ENCODE results near the gene IP6K2. TPM values are rescaled to one million over a fixed set of nuclear protein-coding genes. Genes with fewer than 3 reads are reported as not detected.
A peak's percentile ranks its signal among the peaks of the same experiment; 100 is the strongest.

Gene IP6K2
- total RNA-seq, 1 experiment from 2014 or later: 102 TPM

DNA sequence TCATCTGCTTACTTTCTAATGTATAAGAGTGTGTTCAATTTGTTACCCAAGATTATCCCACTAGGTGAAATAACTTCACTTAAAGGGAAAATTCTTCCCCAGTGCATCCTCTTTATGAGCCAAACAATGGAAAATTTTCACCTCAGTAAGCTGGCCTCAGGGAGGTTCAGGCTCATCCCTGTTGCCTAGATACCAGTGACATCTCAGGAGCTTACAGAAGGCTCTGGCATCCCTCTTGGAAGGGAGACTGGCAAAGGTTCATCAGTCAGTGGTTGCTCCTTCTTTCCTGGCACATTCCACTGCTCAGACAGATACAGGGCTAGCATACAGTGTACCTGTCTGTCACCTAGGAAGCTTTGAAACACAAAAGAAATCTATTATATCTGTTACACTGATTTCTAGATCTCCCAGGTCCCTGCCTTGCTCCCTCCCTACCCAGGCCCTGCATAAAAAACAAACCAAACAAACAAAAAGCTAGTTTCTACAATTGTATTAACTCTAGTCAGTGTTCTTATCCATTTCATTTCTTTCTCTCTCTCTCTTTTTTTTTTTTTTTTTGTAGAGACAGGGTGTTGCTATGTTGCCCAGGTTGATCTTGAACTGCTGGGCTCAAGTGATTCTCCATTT lies 1.7 kb downstream of the IP6K2 start:
- peaks cover 66% of the 10 kb centered on the region for H3K79me2 ChIP-seq (ENCODE audit: low read length)
- TF ChIP-seq, protein P1, sequence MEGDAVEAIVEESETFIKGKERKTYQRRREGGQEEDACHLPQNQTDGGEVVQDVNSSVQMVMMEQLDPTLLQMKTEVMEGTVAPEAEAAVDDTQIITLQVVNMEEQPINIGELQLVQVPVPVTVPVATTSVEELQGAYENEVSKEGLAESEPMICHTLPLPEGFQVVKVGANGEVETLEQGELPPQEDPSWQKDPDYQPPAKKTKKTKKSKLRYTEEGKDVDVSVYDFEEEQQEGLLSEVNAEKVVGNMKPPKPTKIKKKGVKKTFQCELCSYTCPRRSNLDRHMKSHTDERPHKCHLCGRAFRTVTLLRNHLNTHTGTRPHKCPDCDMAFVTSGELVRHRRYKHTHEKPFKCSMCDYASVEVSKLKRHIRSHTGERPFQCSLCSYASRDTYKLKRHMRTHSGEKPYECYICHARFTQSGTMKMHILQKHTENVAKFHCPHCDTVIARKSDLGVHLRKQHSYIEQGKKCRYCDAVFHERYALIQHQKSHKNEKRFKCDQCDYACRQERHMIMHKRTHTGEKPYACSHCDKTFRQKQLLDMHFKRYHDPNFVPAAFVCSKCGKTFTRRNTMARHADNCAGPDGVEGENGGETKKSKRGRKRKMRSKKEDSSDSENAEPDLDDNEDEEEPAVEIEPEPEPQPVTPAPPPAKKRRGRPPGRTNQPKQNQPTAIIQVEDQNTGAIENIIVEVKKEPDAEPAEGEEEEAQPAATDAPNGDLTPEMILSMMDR (conservative IDR thresholded peaks at IDR 0.05; ENCODE audit: low read depth, low read length): no peak
- TF ChIP-seq EZH2 (IDR thresholded peaks at IDR 0.05; ENCODE audit: low read length, unreplicated experiment): no peak
- no peak for TF ChIP-seq EZH2phosphoT487 (IDR thresholded peaks at IDR 0.05; ENCODE audit: borderline replicate concordance, low read length)
- peak overlapping the region; percentile 96 for H3K9ac ChIP-seq (ENCODE audit: low read length)
- intact Hi-C loops (cut with micrococcal nuclease): no loop called here
- H4K20me1 ChIP-seq (ENCODE audit: low read length): peaks cover 42% of the 10 kb centered on the region
- DNase-seq (peak; percentile 23), ATAC-seq (no peak)
- POLR2A ChIA-PET (ENCODE audit: unreplicated experiment): interaction anchor here (0.6 kb wide), 1 partner anchor 23 kb away, joined by 3 read pairs; no protein-coding TSS in a partner anchor
- H3K36me3 ChIP-seq (ENCODE audit: low read depth, low read length): peaks cover 31% of the 10 kb centered on the region
- H2AFZ ChIP-seq (ENCODE audit: low read length): no peak overlapping the region
- CTCF ChIA-PET: interaction anchor here (0.6 to 2.4 kb wide), 2 partner anchors 25 to 50 kb away, joined by 5 to 7 read pairs; no protein-coding TSS in a partner anchor
- peak overlapping the region; percentile 88 for H3K4me3 ChIP-seq (ENCODE audit: low read length)
- no peaks in the 10 kb centered on the region for H3K9me3 ChIP-seq (ENCODE audit: low read length)
- no TSS peak for BruUV-seq (replicated peaks)
- H3K27me3 ChIP-seq (ENCODE audit: low read length): no peaks in the 10 kb centered on the region
- peaks cover 8% of the 10 kb centered on the region for H3K4me1 ChIP-seq (ENCODE audit: insufficient read depth, low read length)
- no peaks in the 10 kb centered on the region for H3K9me2 ChIP-seq (replicated peaks; ENCODE audit: low read length)
- no peaks in the 10 kb centered on the region for H3F3A ChIP-seq (ENCODE audit: low read length, unreplicated experiment)
- H3K27ac ChIP-seq (ENCODE audit: low read length): no peak overlapping the region
- peak overlapping the region; percentile 85 for H3K4me2 ChIP-seq (ENCODE audit: low read length)

DNA sequence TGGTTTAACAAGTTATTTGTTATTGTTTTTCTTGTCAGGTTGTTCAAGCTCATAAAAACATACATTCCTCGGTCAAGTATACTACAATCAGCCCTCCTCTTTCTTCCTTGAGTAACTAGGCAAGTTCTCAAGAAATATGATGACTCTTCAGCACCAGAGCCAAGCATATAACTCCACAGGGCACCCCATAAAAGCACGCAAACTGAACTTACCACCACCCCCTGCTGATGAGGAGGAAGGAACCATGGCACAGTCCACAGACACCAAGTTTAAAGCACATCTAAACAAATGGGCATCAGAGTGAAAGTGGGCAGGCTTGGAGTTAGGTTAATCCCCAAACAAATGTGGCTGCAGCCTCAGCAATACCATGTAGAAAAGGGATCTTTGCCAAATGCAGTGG lies 5.3 kb downstream of the IP6K2 start:
- Histone ChIP-seq H3K4me3 (ENCODE audit: low read length) (no peak overlapping the region), H3K79me2 (ENCODE audit: low read length) (peaks cover 98% of the 10 kb centered on the region), H3K4me2 (ENCODE audit: low read length) (no peak overlapping the region), H3K27ac (ENCODE audit: low read length) (no peak overlapping the region), H3K9ac (ENCODE audit: low read length) (no peak overlapping the region), H3K4me1 (ENCODE audit: insufficient read depth, low read length) (peaks cover 20% of the 10 kb centered on the region), H3K9me2 (replicated peaks; ENCODE audit: low read length) (no peaks in the 10 kb centered on the region), H3F3A (ENCODE audit: low read length, unreplicated experiment) (no peaks in the 10 kb centered on the region), H2AFZ (ENCODE audit: low read length) (no peak overlapping the region), H3K9me3 (ENCODE audit: low read length) (no peaks in the 10 kb centered on the region), H3K27me3 (ENCODE audit: low read length) (no peaks in the 10 kb centered on the region), H3K36me3 (ENCODE audit: low read depth, low read length) (peaks cover 51% of the 10 kb centered on the region), H4K20me1 (ENCODE audit: low read length) (peaks cover 73% of the 10 kb centered on the region)
- DNase-seq (no peak), ATAC-seq (peak; percentile 23)
- intact Hi-C loops (cut with micrococcal nuclease): no loop called here
- TF ChIP-seq EZH2 (IDR thresholded peaks at IDR 0.05; ENCODE audit: low read length, unreplicated experiment): no peak
- no peak for TF ChIP-seq EZH2phosphoT487 (IDR thresholded peaks at IDR 0.05; ENCODE audit: borderline replicate concordance, low read length)
- TF ChIP-seq, protein P1 (conservative IDR thresholded peaks at IDR 0.05; ENCODE audit: low read depth, low read length): no peak
- POLR2A ChIA-PET (ENCODE audit: unreplicated experiment): no interaction called here
- CTCF ChIA-PET: no interaction called here
- BruUV-seq (replicated peaks): no TSS peak

DNA sequence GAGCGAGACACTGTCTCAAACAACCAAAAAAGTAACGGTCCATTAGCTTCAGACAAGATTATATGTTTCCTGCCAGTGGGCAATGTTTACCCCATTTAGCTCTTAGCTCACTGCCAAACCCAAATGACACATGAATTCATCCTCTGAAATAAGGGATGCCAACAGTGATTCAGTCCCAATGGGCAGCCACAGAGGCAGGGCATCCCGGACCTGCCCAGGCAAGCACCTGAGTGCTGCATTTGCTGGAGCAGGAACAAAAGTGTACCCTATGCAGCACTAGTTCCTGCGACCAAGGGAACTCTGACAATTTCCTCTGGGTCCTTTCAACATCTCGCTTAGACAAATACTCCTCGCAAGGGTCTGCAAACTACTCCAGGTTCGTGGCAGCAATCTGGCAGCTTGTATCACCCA lies 8.0 kb downstream of the IP6K2 start:
- no TSS peak for BruUV-seq (replicated peaks)
- no peaks in the 10 kb centered on the region for H3K9me2 ChIP-seq (replicated peaks; ENCODE audit: low read length)
- no peak overlapping the region for H3K9ac ChIP-seq (ENCODE audit: low read length)
- peak overlapping the region; percentile 34; the same call in 1 of the 2 replicates for H3K4me2 ChIP-seq (ENCODE audit: low read length)
- CTCF ChIA-PET: interaction anchor here (0.5 to 0.9 kb wide), 3 partner anchors 11 to 130 kb away, joined by 3 read pairs; no protein-coding TSS in a partner anchor
- peak; percentile 91 for ATAC-seq
- H3K36me3 ChIP-seq (ENCODE audit: low read depth, low read length): peaks cover 57% of the 10 kb centered on the region
- peaks cover 69% of the 10 kb centered on the region for H4K20me1 ChIP-seq (ENCODE audit: low read length)
- H3K4me3 ChIP-seq (ENCODE audit: low read length): no peak overlapping the region
- POLR2A ChIA-PET (ENCODE audit: unreplicated experiment): interaction anchor here (0.6 to 1.1 kb wide), 3 partner anchors 8 to 320 kb away, joined by 3 to 5 read pairs (median 3); partner anchors contain the start of gene IMPDH2
- peaks cover 97% of the 10 kb centered on the region for H3K79me2 ChIP-seq (ENCODE audit: low read length)
- TF ChIP-seq, protein P1 (conservative IDR thresholded peaks at IDR 0.05; ENCODE audit: low read depth, low read length): no peak
- intact Hi-C loops (cut with micrococcal nuclease): no loop called here
- no peaks in the 10 kb centered on the region for H3F3A ChIP-seq (ENCODE audit: low read length, unreplicated experiment)
- H3K27me3 ChIP-seq (ENCODE audit: low read length): no peaks in the 10 kb centered on the region
- no peak overlapping the region for H2AFZ ChIP-seq (ENCODE audit: low read length)
- no peaks in the 10 kb centered on the region for H3K9me3 ChIP-seq (ENCODE audit: low read length)
- H3K4me1 ChIP-seq (ENCODE audit: insufficient read depth, low read length): peaks cover 12% of the 10 kb centered on the region
- peak overlapping the region; percentile 55 for H3K27ac ChIP-seq (ENCODE audit: low read length)
- DNase-seq: peak; percentile 69
